Urinary bladder (tissue), 4 donors: ENCODE data around the gene SAP30BP. TPM values are rescaled to one million over a fixed set of nuclear protein-coding genes. Genes with fewer than 3 reads are reported as not detected.

Experiments used
- DNase-seq: peaks from one replicate; pipeline ENCODE4 v3.0.0-alpha.2; 2015; ENCODE audit errors: extremely low spot score
- H3K27ac ChIP-seq: one replicate; pipeline ENCODE4 v1.5.1; 2013; ENCODE audit warnings: low read depth, mild to moderate bottlenecking, moderate library complexity
- H3K36me3 ChIP-seq: one replicate; pipeline ENCODE4 v1.6.1; 2013; ENCODE audit warnings: mild to moderate bottlenecking, moderate library complexity; ENCODE audit not compliant: insufficient read depth
- H3K4me1 ChIP-seq: one replicate; pipeline ENCODE4 v1.6.1; 2013; ENCODE audit warnings: mild to moderate bottlenecking, moderate library complexity; ENCODE audit not compliant: insufficient read depth
- H3K4me3 ChIP-seq: one replicate; pipeline ENCODE4 v1.5.1; 2013; ENCODE audit warnings: low read depth, low read length
- WGBS: extraction: QIAGEN DNeasy Blood & Tissue Kit; methylation state at CpG from one replicate; pipeline ENCODE4 v1.1.7; 2013; 5-methylcytosine and 5-hydroxymethylcytosine counted together
- polyA plus RNA-seq: library from polyadenylated mRNA; stranded (reverse); fragments of 200-250 nt; gene quantifications from one replicate; pipeline ENCODE4 v1.2.3, GENCODE V29; 2013
- total RNA-seq: library from RNA; depleted of rRNA; stranded (reverse); fragments of >200 nt; gene quantifications from one replicate; pipeline ENCODE4 v1.2.3, GENCODE V29; 2014
- donor health status: healthy with polysubstance abuse.
- donor health status: healthy.

The SAP30BP gene
- total and polyA plus RNA-seq, 2 donors: 37.7 to 87.0 TPM

GRCh38 chr17:75628425-75628824, 38.7 kb upstream of the SAP30BP start:
- H3K4me1 ChIP-seq: no peaks in the 10 kb centered on the region
- no peak overlapping the region for H3K27ac ChIP-seq
- no peak for DNase-seq
- H3K36me3 ChIP-seq: no peaks in the 10 kb centered on the region
- 84% methylated on average over 6 of the region's 6 CpGs for WGBS
- H3K4me3 ChIP-seq: no peak overlapping the region

- DNase-seq: no peak
- H3K36me3 ChIP-seq: no peaks in the 10 kb centered on the region
- 79% methylated on average over 14 of the region's 14 CpGs for WGBS
These were observed 38.0 kb upstream of the SAP30BP start for GRCh38 chr17:75629157-75629556.

GRCh38 chr17:75630071-75630917, 36.8 kb upstream of the SAP30BP start:
- no peaks in the 10 kb centered on the region for H3K36me3 ChIP-seq
- no peak overlapping the region for H3K27ac ChIP-seq
- peaks cover 3% of the 10 kb centered on the region for H3K4me1 ChIP-seq
- WGBS: 81% methylated on average over 26 of the region's 26 CpGs
- no peak for DNase-seq
- H3K4me3 ChIP-seq: no peak overlapping the region

More at GRCh38 chr17:75629157-75629556, 38.0 kb upstream of the SAP30BP start:
- Histone ChIP-seq H3K27ac (no peak overlapping the region), H3K4me3 (no peak overlapping the region), H3K4me1 (peaks cover 3% of the 10 kb centered on the region)

- DNase-seq: no peak
- Histone ChIP-seq H3K4me1 (peaks cover 3% of the 10 kb centered on the region), H3K4me3 (no peak overlapping the region), H3K27ac (no peak overlapping the region), H3K36me3 (no peaks in the 10 kb centered on the region)
- 91% methylated on average over 27 of the region's 27 CpGs for WGBS
These were observed 35.8 kb upstream of the SAP30BP start for GRCh38 chr17:75631353-75631752.

GRCh38 chr17:75632428-75632827, 34.7 kb upstream of the SAP30BP start:
- Histone ChIP-seq H3K36me3 (no peaks in the 10 kb centered on the region), H3K4me3 (no peak overlapping the region), H3K4me1 (peaks cover 4% of the 10 kb centered on the region), H3K27ac (no peak overlapping the region)
- no peak for DNase-seq
- 79% methylated on average over 12 of the region's 12 CpGs for WGBS

- Histone ChIP-seq H3K27ac (peak within 1 kb of the TSS; percentile 86), H3K4me3 (no peak within 1 kb of the TSS), H3K4me1 (peaks cover 4% of the 10 kb centered on the region), H3K36me3 (no peaks in the 10 kb centered on the region)
- DNase-seq: no peak
- WGBS: 15% methylated on average over 19 of the region's 19 CpGs
These were observed 34.2 kb upstream of the SAP30BP start, which contains the start of gene SMIM5 for GRCh38 chr17:75632863-75633485. Gene SMIM5 (plus strand): TSS chr17:75633434. CDS start chr17:75640202, 6,768 bp downstream.

- peaks cover 4% of the 10 kb centered on the region for H3K4me1 ChIP-seq
- DNase-seq: peak; percentile 91
- no peaks in the 10 kb centered on the region for H3K36me3 ChIP-seq
- H3K4me3 ChIP-seq: no peak overlapping the region
- WGBS: 12% methylated on average over 27 of the region's 27 CpGs
- H3K27ac ChIP-seq: peak overlapping the region; percentile 86
These were observed 33.4 kb upstream of the SAP30BP start for GRCh38 chr17:75633486-75634375.

- Histone ChIP-seq H3K27ac (no peak overlapping the region), H3K36me3 (no peaks in the 10 kb centered on the region), H3K4me3 (no peak overlapping the region), H3K4me1 (peaks cover 4% of the 10 kb centered on the region)
- 66% methylated on average over 9 of the region's 9 CpGs for WGBS
- no peak for DNase-seq
These were observed 32.8 kb upstream of the SAP30BP start for GRCh38 chr17:75634376-75634740.

GRCh38 chr17:75634754-75635609, 32.2 kb upstream of the SAP30BP start:
- Histone ChIP-seq H3K36me3 (no peaks in the 10 kb centered on the region), H3K4me1 (peaks cover 4% of the 10 kb centered on the region), H3K27ac (peak overlapping the region; percentile 4), H3K4me3 (no peak overlapping the region)
- no peak for DNase-seq
- WGBS: 83% methylated on average over 20 of the region's 20 CpGs

GRCh38 chr17:75635610-75636202, 31.4 kb upstream of the SAP30BP start:
- no peaks in the 10 kb centered on the region for H3K36me3 ChIP-seq
- peaks cover 4% of the 10 kb centered on the region for H3K4me1 ChIP-seq
- no peak for DNase-seq
- H3K27ac ChIP-seq: peak overlapping the region; percentile 4
- H3K4me3 ChIP-seq: no peak overlapping the region
- WGBS: 84% methylated on average over 16 of the region's 16 CpGs

- WGBS: 91% methylated on average over 19 of the region's 19 CpGs
- H3K27ac ChIP-seq: no peak overlapping the region
- no peak overlapping the region for H3K4me3 ChIP-seq
- H3K4me1 ChIP-seq: peaks cover 4% of the 10 kb centered on the region
- no peaks in the 10 kb centered on the region for H3K36me3 ChIP-seq
- DNase-seq: no peak
These were observed 30.6 kb upstream of the SAP30BP start for GRCh38 chr17:75636381-75637142.

- Histone ChIP-seq H3K27ac (no peak overlapping the region), H3K4me1 (peaks cover 4% of the 10 kb centered on the region), H3K36me3 (no peaks in the 10 kb centered on the region), H3K4me3 (no peak overlapping the region)
- WGBS: 63% methylated on average over 13 of the region's 13 CpGs
- no peak for DNase-seq
These were observed 30.0 kb upstream of the SAP30BP start for GRCh38 chr17:75637143-75637538.
